Neural crest cell (in vitro differentiated cells): ENCODE measurements around the gene SMAD6. TPM values are rescaled to one million over a fixed set of nuclear protein-coding genes. Genes with fewer than 3 reads are reported as not detected.
A peak's percentile ranks its signal among the peaks of the same experiment; 100 is the strongest.

ENCODE experiments used
- DNase-seq: peaks from one replicate; pipeline ENCODE4 v3.0.0; 2021; ENCODE audit warnings: low read depth, mixed read lengths, low spot score
- H3K27ac Mint-ChIP-seq: one replicate; pipeline ENCODE4 v1.8.0; 2021; ENCODE audit warnings: mild to moderate bottlenecking, mixed read lengths; ENCODE audit not compliant: unreplicated experiment
- H3K27me3 Mint-ChIP-seq: 2 replicates; pipeline ENCODE4 v1.8.0; 2021; ENCODE audit warnings: low read depth, mild to moderate bottlenecking, mixed read lengths
- H3K36me3 Mint-ChIP-seq: 2 replicates; pipeline ENCODE4 v1.8.0; 2021; ENCODE audit warnings: low read depth, mild to moderate bottlenecking, mixed read lengths
- H3K4me1 Mint-ChIP-seq: 2 replicates; pipeline ENCODE4 v1.8.0; 2021; ENCODE audit warnings: mixed read lengths
- H3K4me3 Mint-ChIP-seq: one replicate; pipeline ENCODE4 v1.8.0; 2021; ENCODE audit warnings: mild to moderate bottlenecking, mixed read lengths
- H3K9me3 Mint-ChIP-seq: 2 replicates; pipeline ENCODE4 v1.8.0; 2021; ENCODE audit warnings: mixed read lengths
- CTCF ChIP-seq: fragments of 200-600 bp; sonication (generic); conservative IDR thresholded peaks from 2 replicates; pipeline ENCODE4 v1.5.0; 2021; ENCODE audit warnings: antibody characterized with exemption, mild to moderate bottlenecking
- total RNA-seq: library from RNA; stranded (reverse); gene quantifications from 2 replicates; pipeline ENCODE4 v1.2.1, GENCODE V29; 2021

Gene SMAD6
- total RNA-seq, 1 donor from 2014 or later, result 4.7 TPM

DNA sequence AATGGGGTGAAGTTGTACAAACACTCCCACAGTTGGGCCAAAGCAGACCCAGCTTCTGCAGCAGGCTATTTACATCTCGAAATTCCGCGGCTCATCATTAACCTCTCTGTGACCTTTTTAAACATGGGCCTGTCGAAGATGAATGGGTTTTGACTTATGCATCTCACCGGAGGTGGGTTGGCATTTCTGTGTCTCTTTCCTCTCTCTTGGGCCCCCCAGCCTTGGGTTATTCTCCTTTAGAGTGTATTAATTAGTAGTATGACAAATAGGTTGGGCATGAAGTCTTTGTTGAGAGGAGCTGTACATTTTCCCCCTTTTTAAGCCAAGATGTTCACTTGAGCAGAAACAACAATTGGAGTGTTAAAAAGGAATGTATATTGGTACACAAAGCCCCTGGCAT lies 9.8 kb downstream of the SMAD6 start:
- peaks cover 20% of the 10 kb centered on the region for H3K4me1 Mint-ChIP-seq
- H3K4me3 Mint-ChIP-seq, result no peak overlapping the region
- H3K36me3 Mint-ChIP-seq, result no peaks in the 10 kb centered on the region
- H3K27me3 Mint-ChIP-seq, result no peaks in the 10 kb centered on the region
- no peak for DNase-seq
- no peaks in the 10 kb centered on the region for H3K9me3 Mint-ChIP-seq
- H3K27ac Mint-ChIP-seq, result no peak overlapping the region
- no peak for TF ChIP-seq CTCF

DNA sequence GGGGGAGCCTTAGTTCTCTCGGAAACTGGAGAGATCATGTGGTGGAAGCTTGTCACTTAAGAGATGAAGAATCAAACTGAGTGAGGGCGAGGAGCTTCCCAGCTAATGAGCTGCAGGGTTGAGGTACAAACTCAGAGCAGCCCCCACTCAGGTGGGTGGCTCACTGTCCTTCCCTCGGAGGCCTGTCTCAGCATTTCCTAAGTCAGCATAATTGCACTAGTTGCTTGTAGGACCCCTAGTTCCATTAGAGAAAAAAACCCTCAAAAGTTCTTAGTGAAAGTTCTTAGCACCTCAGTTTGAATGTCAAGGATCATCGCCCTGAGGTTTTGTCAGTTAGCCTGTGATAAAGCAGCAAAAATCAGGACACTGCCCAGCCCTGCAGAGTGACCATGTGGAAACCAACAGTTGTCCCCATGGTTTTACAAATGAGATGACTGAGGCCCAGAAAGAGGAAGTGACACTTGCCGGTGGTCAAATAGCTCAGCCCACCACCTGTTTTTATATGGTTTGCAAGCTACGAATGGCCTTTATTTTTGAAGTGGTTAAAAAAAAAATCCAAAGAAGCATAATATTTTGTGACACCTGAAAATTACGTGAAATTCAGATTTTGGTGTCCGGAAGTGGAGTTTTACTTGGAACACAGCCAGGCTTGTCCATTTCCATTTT lies 11.9 kb downstream of the SMAD6 start:
- H3K27me3 Mint-ChIP-seq, result no peaks in the 10 kb centered on the region
- H3K4me3 Mint-ChIP-seq, result no peak overlapping the region
- no peak for DNase-seq
- H3K4me1 Mint-ChIP-seq, result peaks cover 14% of the 10 kb centered on the region
- H3K9me3 Mint-ChIP-seq, result no peaks in the 10 kb centered on the region
- no peak for TF ChIP-seq CTCF
- no peak overlapping the region for H3K27ac Mint-ChIP-seq
- H3K36me3 Mint-ChIP-seq, result no peaks in the 10 kb centered on the region

DNA sequence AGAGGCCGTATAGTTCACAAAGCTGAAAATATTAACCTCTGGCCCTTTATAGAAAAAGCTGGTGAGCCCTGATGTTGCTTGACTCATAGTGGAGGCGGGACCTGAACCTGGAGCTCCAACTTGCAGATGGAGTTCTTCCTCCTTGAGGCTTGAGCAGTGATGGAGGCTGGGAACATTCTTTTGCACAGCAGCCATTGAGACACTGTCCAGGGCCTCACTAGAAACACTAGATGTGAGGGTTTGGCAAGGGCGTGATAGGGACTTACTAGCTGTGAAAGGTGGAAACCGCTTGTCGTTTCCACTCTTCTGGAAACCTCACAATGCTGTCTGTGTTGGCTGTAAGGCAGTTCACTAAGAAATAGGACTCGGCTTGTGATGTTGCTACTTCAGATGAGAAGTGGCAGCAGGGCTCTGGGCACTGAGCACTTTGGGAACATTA lies 12.5 kb downstream of the SMAD6 start:
- Mint-ChIP-seq H3K36me3 (no peaks in the 10 kb centered on the region), H3K4me3 (no peak overlapping the region), H3K4me1 (peaks cover 14% of the 10 kb centered on the region), H3K27me3 (no peaks in the 10 kb centered on the region), H3K9me3 (no peaks in the 10 kb centered on the region), H3K27ac (peak overlapping the region; percentile 75)
- no peak for TF ChIP-seq CTCF
- DNase-seq, result no peak

DNA sequence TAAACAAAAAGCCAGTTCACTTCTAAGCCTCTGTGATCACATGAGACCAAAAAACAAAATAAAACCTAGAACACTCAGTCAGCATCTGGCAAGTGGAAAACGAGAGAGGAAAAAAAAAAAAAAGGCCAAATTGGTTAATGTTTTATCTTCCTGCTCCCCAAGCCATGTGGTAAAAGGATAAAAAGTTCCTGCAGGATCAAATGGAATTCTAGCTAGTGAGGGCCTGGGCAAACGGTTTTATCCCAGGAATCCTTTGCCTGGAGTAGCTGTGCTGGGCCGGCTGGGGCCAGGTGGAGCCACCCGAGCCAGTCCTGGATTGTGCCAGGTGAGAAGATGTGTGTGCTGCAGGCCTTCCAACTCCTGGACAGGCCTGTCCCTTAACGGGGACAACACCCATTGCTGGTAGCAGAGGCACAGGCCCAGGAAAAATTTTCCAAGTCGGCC lies 13.2 kb downstream of the SMAD6 start:
- H3K27ac Mint-ChIP-seq, result no peak overlapping the region
- no peak overlapping the region for H3K4me3 Mint-ChIP-seq
- no peaks in the 10 kb centered on the region for H3K9me3 Mint-ChIP-seq
- no peaks in the 10 kb centered on the region for H3K36me3 Mint-ChIP-seq
- no peaks in the 10 kb centered on the region for H3K27me3 Mint-ChIP-seq
- DNase-seq, result no peak
- peaks cover 14% of the 10 kb centered on the region for H3K4me1 Mint-ChIP-seq
- no peak for TF ChIP-seq CTCF

DNA sequence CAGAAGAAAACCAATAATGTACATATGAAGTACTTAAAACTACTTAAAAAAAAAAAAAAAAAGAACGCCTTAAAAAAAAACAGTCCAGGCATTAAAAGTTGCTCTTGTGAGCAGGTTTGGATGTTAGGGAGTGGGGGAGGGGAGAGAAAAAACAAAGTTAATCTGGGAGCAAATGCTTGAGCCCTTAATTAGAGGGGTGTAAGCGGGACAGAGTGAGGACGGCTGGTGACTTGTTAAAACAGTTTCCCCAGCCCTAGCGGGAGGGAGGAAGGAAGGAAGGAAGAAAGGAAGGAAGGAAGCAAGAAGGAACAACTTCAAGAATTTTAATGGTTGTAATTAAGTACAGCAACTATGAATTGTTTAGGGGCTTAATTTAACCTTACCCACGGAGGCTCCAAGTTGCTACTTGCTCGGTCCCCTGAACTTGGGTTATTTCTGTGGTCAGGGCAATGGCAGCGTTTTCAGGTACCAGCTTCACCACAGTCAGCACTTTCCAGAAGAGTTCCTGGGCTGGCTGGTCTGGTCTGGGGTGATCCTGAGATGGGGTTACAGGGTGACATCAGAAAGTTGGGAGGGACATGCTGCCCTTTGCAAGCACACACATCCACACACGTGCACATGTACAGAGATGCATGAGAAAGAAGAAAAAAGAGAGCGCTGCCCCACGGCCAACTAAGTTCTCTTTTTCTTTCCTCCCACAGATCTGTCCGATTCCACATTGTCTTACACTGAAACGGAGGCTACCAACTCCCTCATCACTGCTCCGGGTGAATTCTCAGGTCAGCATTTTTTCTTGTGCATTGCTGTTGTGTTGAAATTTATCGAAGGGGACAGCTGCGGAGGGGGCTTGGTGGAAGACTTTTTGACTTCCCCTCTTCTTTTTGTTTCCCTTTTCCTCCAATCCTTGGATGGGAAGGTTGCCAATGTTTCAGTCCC lies 14.0 kb downstream of the SMAD6 start:
- TF ChIP-seq CTCF, result no peak
- Mint-ChIP-seq H3K9me3 (no peaks in the 10 kb centered on the region), H3K27ac (no peak overlapping the region), H3K27me3 (no peaks in the 10 kb centered on the region), H3K36me3 (peaks cover 3% of the 10 kb centered on the region), H3K4me1 (peaks cover 14% of the 10 kb centered on the region), H3K4me3 (no peak overlapping the region)
- no peak for DNase-seq
